ENCODE measurements around the gene ZNF683. TPM values are rescaled to one million over a fixed set of nuclear protein-coding genes. Genes with fewer than 3 reads are reported as not detected.

The ZNF683 gene
- total and polyA plus RNA-seq, 9 of the 15 experiments (the other 6 are each of a cell fraction or from before 2014, with no cell fraction given) = not detected

- TF ChIP-seq CAMTA2 (CRISPR knock-in tag; conservative IDR thresholded peaks at IDR 0.05) (no peak), CREB1 (IDR thresholded peaks at IDR 0.05) (no peak; the same call in none of the 2 replicates), CREB1 (CRISPR knock-in tag; IDR thresholded peaks at IDR 0.05) (peak; percentile 83), ZSCAN32 (CRISPR knock-in tag; IDR thresholded peaks at IDR 0.05) (peak; percentile 88), ZFP1 (CRISPR knock-in tag; IDR thresholded peaks at IDR 0.05) (no peak), PPARD (CRISPR knock-in tag; IDR thresholded peaks at IDR 0.05) (peak; percentile 72; the same call in 1 of the 2 replicates), SMARCB1 (IDR thresholded peaks at IDR 0.05; ENCODE audit: insufficient read length, low read depth) (no peak), HINFP (tag; conservative IDR thresholded peaks at IDR 0.05; ENCODE audit: low read depth) (peak; percentile 76), BRD9 (IDR thresholded peaks at IDR 0.05; ENCODE audit: low read depth, partially characterized antibody) (peak; percentile 97), RBM17 (IDR thresholded peaks at IDR 0.05; ENCODE audit: borderline replicate concordance, low read depth, low read length) (no peak), STAG1 (CRISPR knock-in tag; IDR thresholded peaks at IDR 0.05; ENCODE audit: borderline replicate concordance) (peak; percentile 64; the same call in 1 of the 2 replicates), MCM2 (IDR thresholded peaks at IDR 0.05; ENCODE audit: low read depth) (no peak), CEBPG (CRISPR knock-in tag; IDR thresholded peaks at IDR 0.05) (peak; percentile 100), CEBPG (tag; conservative IDR thresholded peaks at IDR 0.05 in 1 of 2, IDR thresholded peaks at IDR 0.05 in 1 of 2) (peak; percentile 80 to 96), NFYB (IDR thresholded peaks at IDR 0.05; ENCODE audit: extremely low read depth, insufficient read length) (no peak), MIER1 (IDR thresholded peaks at IDR 0.05; ENCODE audit: low read depth) (no peak), SMAD4 (CRISPR knock-in tag; conservative IDR thresholded peaks at IDR 0.05) (peak; percentile 99), FOXK2 (conservative IDR thresholded peaks at IDR 0.05 in 1 of 2, IDR thresholded peaks at IDR 0.05 in 1 of 2; ENCODE audit: low read depth in 2 of 2) (peak; percentile 58 to 76; a peak in 3 of 4 replicates), KHSRP (IDR thresholded peaks at IDR 0.05) (no peak), SPI1 (IDR thresholded peaks at IDR 0.05; ENCODE audit: borderline replicate concordance, low read depth, low read length) (no peak), FUS (optimal IDR thresholded peaks at IDR 0.05; ENCODE audit: low read depth, low read length) (no peak), BHLHE40 (IDR thresholded peaks at IDR 0.05; ENCODE audit: low read length) (peak; percentile 90), MYNN (IDR thresholded peaks at IDR 0.05) (no peak), MYNN (CRISPR knock-in tag; IDR thresholded peaks at IDR 0.05) (no peak), ZBTB1 (CRISPR knock-in tag; IDR thresholded peaks at IDR 0.05; ENCODE audit: borderline replicate concordance, low read depth) (peak; percentile 79), TEAD4 (IDR thresholded peaks at IDR 0.05; ENCODE audit: low read length) (peak; percentile 50; the same call in 1 of the 2 replicates), TEAD4 (CRISPR knock-in tag; IDR thresholded peaks at IDR 0.05; ENCODE audit: borderline replicate concordance) (peak; percentile 88; the same call in 1 of the 2 replicates)
Observed at GRCh38 chr1:26336477-26337205, 35.9 kb downstream of the ZNF683 start (continued).
